ENCODE results near the gene RTKN2.
A peak's percentile ranks its signal among the peaks of the same experiment; 100 is the strongest.
"Not testable (repeated sequence)": the region's sequence is repeated elsewhere in the genome, so short reads cannot be mapped to it uniquely, and the experiment has no call there.

The RTKN2 gene

GRCh38 chr10:62259456-62259855, 9.2 kb downstream of the RTKN2 start:
- DNase-seq = no peak

GRCh38 chr10:62258926-62259325, 9.7 kb downstream of the RTKN2 start:
- no peak for DNase-seq

- DNase-seq = no peak
Measured at GRCh38 chr10:62253704-62254103, 14.9 kb downstream of the RTKN2 start.

GRCh38 chr10:62252051-62252450, 16.6 kb downstream of the RTKN2 start:
- no peak for DNase-seq

GRCh38 chr10:62250594-62251198, 17.9 kb downstream of the RTKN2 start:
- DNase-seq = no peak

GRCh38 chr10:62249957-62250356, 18.7 kb downstream of the RTKN2 start:
- no peak for DNase-seq

- no peak for DNase-seq
Measured at GRCh38 chr10:62248465-62248864, 20.2 kb downstream of the RTKN2 start.

- peak; percentile 29 for DNase-seq
Measured at GRCh38 chr10:62244785-62245467, 23.7 kb downstream of the RTKN2 start.

GRCh38 chr10:62244088-62244487, 24.6 kb downstream of the RTKN2 start:
- no peak for DNase-seq

GRCh38 chr10:62243647-62243997, 25.0 kb downstream of the RTKN2 start:
- DNase-seq = no peak

- DNase-seq = not testable (repeated sequence)
Measured at GRCh38 chr10:62242965-62243646, 25.5 kb downstream of the RTKN2 start.

GRCh38 chr10:62241521-62241920, 27.1 kb downstream of the RTKN2 start:
- not testable (repeated sequence) for DNase-seq

GRCh38 chr10:62239994-62240393, 28.6 kb downstream of the RTKN2 start:
- no peak for DNase-seq

GRCh38 chr10:62238880-62239279, 29.8 kb downstream of the RTKN2 start:
- no peak for DNase-seq

GRCh38 chr10:62237966-62238365, 30.7 kb downstream of the RTKN2 start:
- no peak for DNase-seq

GRCh38 chr10:62237506-62237905, 31.1 kb downstream of the RTKN2 start:
- no peak for DNase-seq

- no peak for DNase-seq
Measured at GRCh38 chr10:62234077-62234605, 34.5 kb downstream of the RTKN2 start.

- DNase-seq = no peak
Measured at GRCh38 chr10:62233356-62234076, 35.1 kb downstream of the RTKN2 start.

- no peak for DNase-seq
Measured at GRCh38 chr10:62231805-62232204, 36.8 kb downstream of the RTKN2 start.

- DNase-seq = no peak
Measured at GRCh38 chr10:62231371-62231770, 37.3 kb downstream of the RTKN2 start.

GRCh38 chr10:62230344-62231121, 38.1 kb downstream of the RTKN2 start:
- no peak for DNase-seq

GRCh38 chr10:62225362-62225761, 43.3 kb downstream of the RTKN2 start:
- no peak for DNase-seq

- DNase-seq = no peak
Measured at GRCh38 chr10:62224606-62225005, 44.0 kb downstream of the RTKN2 start.

All from NCI-H2029 (cell line).